GM13976 (cell line): ENCODE results near the gene ATPAF2.
"Not testable (repeated sequence)": the region's sequence is repeated elsewhere in the genome, so short reads cannot be mapped to it uniquely, and the experiment has no call there.

Experiments used
- DNase-seq: peaks from one replicate; pipeline ENCODE4 v3.0.0; 2012; ENCODE audit warnings: low spot score
- in situ Hi-C: fragments of 300-500 bp; cut with MboI; formaldehyde crosslinking; loops from one replicate; pipeline ENCODE4 v1.12.0; 2022; ENCODE audit warnings: low sequenced_read_pairs, mixed read lengths, inconsistent platforms; ENCODE audit not compliant: unreplicated experiment
- TF ChIP-seq, protein P1 (sequence below): IDR thresholded peaks from 2 replicates; pipeline ENCODE4 v1.5.1; 2012; ENCODE audit warnings: borderline replicate concordance, mild to moderate bottlenecking; ENCODE audit not compliant: insufficient read depth; ENCODE audit errors: extremely low read depth, missing control alignments, control extremely low read depth

ATPAF2 gene

DNA sequence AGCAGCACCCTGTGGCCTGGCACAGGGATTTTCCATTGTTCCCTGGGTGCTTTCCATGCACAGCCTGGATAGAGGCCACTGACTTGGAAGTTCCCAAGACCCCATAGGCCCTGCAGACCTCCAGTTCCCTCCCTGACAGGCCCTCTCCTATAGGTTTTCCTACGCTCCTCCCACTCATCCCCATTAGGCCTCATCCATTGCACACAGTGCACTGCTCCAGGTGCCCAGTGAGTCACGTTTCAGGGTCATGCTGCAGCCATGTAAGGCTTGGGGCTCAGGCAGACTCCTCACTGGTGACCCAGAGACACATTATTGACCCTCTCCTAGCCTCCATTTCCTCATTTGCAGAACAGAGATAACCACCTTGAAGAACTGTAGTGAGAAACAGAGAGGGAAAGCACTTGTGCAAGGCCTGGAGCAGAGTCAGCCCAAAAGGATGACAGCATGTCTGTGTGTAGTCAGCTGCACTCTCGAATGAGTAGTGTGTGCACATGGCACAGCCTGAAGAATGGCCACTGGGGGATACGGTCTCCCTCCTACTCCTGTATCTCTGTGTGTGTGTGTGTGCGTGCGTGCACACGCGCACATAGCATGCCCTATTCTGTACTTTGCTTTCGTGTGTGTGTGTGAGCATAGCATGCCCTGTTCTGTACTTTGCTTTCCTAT lies 39.5 kb downstream of the ATPAF2 start:
- in situ Hi-C loops, result no loop called here
- DNase-seq, result no peak
- TF ChIP-seq, protein P1, sequence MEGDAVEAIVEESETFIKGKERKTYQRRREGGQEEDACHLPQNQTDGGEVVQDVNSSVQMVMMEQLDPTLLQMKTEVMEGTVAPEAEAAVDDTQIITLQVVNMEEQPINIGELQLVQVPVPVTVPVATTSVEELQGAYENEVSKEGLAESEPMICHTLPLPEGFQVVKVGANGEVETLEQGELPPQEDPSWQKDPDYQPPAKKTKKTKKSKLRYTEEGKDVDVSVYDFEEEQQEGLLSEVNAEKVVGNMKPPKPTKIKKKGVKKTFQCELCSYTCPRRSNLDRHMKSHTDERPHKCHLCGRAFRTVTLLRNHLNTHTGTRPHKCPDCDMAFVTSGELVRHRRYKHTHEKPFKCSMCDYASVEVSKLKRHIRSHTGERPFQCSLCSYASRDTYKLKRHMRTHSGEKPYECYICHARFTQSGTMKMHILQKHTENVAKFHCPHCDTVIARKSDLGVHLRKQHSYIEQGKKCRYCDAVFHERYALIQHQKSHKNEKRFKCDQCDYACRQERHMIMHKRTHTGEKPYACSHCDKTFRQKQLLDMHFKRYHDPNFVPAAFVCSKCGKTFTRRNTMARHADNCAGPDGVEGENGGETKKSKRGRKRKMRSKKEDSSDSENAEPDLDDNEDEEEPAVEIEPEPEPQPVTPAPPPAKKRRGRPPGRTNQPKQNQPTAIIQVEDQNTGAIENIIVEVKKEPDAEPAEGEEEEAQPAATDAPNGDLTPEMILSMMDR, result no peak

GRCh38 chr17:17998934-17999333 lies 40.0 kb downstream of the ATPAF2 start:
- no peak for DNase-seq
- in situ Hi-C loops, result no loop called here
- TF ChIP-seq, protein P1, result no peak

DNA sequence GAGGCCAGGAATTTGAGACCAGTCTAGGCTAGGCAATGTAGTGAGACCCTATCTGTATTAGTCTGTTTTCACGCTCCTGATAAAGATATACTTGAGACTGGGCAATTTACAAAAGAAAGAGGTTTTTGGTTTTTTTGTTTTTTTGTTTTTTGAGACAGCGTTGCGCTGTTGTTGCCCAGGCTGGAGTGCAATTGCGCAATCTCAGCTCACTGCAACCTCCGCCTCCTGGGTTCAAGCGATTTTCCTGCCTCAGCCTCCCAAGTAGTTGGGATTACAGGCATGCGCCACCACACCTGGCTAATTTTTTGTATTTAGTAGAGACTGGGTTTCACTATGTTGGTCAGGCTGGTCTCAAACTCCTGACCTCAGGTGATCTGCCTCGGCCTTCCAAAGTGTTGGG lies 43.1 kb downstream of the ATPAF2 start:
- DNase-seq, in situ Hi-C loops: not testable (repeated sequence)

DNA sequence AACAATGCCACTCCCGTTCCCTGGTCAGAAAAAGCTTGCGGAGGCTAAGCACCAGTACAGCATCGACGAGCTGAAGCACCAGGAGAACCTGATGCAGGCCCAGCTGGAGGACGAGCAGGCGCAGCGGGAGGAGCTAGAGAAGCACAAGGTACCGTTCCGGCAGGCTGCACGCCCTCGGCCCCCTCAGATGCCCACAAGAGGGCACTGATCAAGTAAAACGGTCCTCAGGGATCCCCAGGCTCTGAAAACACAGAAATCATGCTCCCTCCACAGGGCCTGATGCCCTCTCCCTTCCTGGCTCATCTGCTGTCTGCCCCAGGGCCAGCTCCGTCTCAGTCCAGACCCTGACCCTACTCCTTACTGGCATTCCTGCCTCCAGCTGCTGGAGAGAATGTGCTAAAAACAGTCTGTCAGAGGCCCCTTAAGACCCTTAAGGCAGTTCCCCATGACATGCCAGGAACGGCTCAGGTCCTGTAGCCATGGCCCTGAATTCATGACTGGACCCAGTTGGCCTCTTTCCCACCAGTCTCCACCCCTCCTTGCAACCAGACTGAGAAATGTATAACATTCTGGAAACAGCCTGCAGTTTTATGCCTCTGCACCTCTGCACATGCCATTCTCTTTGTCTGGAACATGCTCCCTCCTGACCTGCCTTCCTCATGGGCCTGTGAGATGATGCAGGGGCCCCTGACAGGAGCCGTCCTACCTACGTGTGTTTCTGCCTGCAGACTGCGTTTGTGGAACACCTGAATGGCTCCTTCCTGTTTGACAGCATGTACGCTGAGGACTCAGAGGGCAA lies 44.5 kb downstream of the ATPAF2 start:
- in situ Hi-C loops, result no loop called here
- DNase-seq, result no peak
- TF ChIP-seq, protein P1, result no peak

- in situ Hi-C loops, result no loop called here
- DNase-seq, result no peak
- TF ChIP-seq, protein P1, result no peak
Measured at GRCh38 chr17:17993852-17994251, 45.1 kb downstream of the ATPAF2 start.

- in situ Hi-C loops, result no loop called here
- TF ChIP-seq, protein P1, result no peak
- no peak for DNase-seq
Measured at GRCh38 chr17:17993366-17993765, 45.6 kb downstream of the ATPAF2 start.

DNA sequence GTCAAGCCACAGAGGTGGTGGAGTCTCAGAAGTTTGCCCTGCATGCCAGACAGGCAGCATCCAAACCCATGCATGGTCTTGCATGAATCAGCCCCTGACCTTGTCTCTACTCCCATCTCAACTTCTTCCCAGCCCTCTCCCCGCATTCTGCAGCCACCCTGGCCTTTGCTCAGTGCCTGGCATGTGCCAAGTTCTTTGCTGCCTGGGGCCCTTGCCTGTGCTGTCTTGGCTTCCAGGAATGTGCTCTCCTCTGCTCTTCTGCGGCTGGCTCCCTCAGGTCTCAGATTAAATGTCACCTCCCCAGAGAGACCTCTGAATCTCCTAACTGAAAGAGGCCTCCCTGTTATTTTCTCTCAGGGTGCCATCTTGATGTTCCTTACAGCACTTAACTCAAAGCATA lies 48.7 kb downstream of the ATPAF2 start:
- in situ Hi-C loops, result no loop called here
- no peak for DNase-seq
- TF ChIP-seq, protein P1, result no peak
